SU-DHL-6 (cell line): ENCODE measurements around the gene TPRA1.

ENCODE experiments used
- H2AFZ ChIP-seq: fragments of 200-600 bp; sonication (generic); 2 replicates; pipeline ENCODE4 v1.6.1; 2014; ENCODE audit warnings: low read depth, mild to moderate bottlenecking, moderate library complexity, mixed read lengths, antibody characterized with exemption, low read length; ENCODE audit not compliant: severe bottlenecking
- H3F3A ChIP-seq: fragments of 200-600 bp; shearing (Covaris generic); 2 replicates; pipeline ENCODE4 v1.6.0; 2016; ENCODE audit warnings: antibody characterized with exemption, mild to moderate bottlenecking; ENCODE audit not compliant: insufficient read depth
- H3K27ac ChIP-seq: fragments of 200-600 bp; sonication (generic); 2 replicates; pipeline ENCODE4 v1.5.1; 2016; ENCODE audit warnings: low read depth, mild to moderate bottlenecking, low read length, moderate library complexity, mixed read lengths
- H3K27me3 ChIP-seq: fragments of 200-600 bp; sonication (generic), shearing (Covaris generic); 2 replicates; pipeline ENCODE4 v1.6.0; 2014; ENCODE audit warnings: mild to moderate bottlenecking, low read length
- H3K36me3 ChIP-seq: fragments of 200-600 bp; sonication (generic); 2 replicates; pipeline ENCODE4 v1.6.1; 2014; ENCODE audit warnings: mild to moderate bottlenecking, low read length, mixed read lengths
- H3K4me2 ChIP-seq: fragments of 300-600, 200-600 bp; shearing (Covaris generic), sonication (generic); 2 replicates; pipeline ENCODE4 v1.6.0; 2014; ENCODE audit warnings: low read length, low read depth, mild to moderate bottlenecking; ENCODE audit not compliant: poor library complexity, severe bottlenecking
- H3K4me3 ChIP-seq: fragments of 200-600 bp; sonication (generic); 2 replicates; pipeline ENCODE4 v1.5.1; 2014; ENCODE audit warnings: antibody characterized with exemption, low read length, mild to moderate bottlenecking, mixed read lengths; ENCODE audit not compliant: insufficient read depth, poor library complexity, severe bottlenecking
- H3K79me2 ChIP-seq: fragments of 200-600 bp; sonication (generic); 2 replicates; pipeline ENCODE4 v1.6.1; 2014; ENCODE audit warnings: mild to moderate bottlenecking, low read length, moderate library complexity; ENCODE audit not compliant: insufficient read depth
- H3K9ac ChIP-seq: fragments of 200-600 bp; sonication (generic); 2 replicates; pipeline ENCODE4 v1.7.0; 2014; ENCODE audit warnings: mild to moderate bottlenecking, low read length
- H3K9me2 ChIP-seq: fragments of 200-600 bp; sonication (generic); replicated peaks from 2 replicates; pipeline ENCODE4 v1.6.1; 2014; ENCODE audit warnings: low read length; ENCODE audit not compliant: insufficient read depth
- H3K9me3 ChIP-seq: fragments of 200-600 bp; sonication (generic); 2 replicates; pipeline ENCODE4 v1.6.1; 2014; ENCODE audit warnings: low read length, mixed read lengths; ENCODE audit not compliant: insufficient read depth
- H4K20me1 ChIP-seq: fragments of 200-600 bp; sonication (generic); 2 replicates; pipeline ENCODE4 v1.6.1; 2014; ENCODE audit warnings: low read depth, mild to moderate bottlenecking, antibody characterized with exemption, low read length, moderate library complexity, mixed read lengths
- EZH2phosphoT487 ChIP-seq: fragments of 200-600 bp; sonication (generic), shearing (Covaris generic); conservative IDR thresholded peaks from 2 replicates; pipeline ENCODE4 v1.6.1; 2018; ENCODE audit warnings: mild to moderate bottlenecking, antibody characterized with exemption, low read length, moderate library complexity, mixed read lengths
- TF ChIP-seq, protein P1 (sequence below): fragments of 200-600 bp; sonication (generic); IDR thresholded peaks from one replicate; pipeline ENCODE4 v1.5.1; 2017; ENCODE audit warnings: antibody characterized with exemption, mild to moderate bottlenecking, low read length, moderate library complexity; ENCODE audit not compliant: insufficient read depth, poor library complexity, severe bottlenecking

The TPRA1 gene

DNA sequence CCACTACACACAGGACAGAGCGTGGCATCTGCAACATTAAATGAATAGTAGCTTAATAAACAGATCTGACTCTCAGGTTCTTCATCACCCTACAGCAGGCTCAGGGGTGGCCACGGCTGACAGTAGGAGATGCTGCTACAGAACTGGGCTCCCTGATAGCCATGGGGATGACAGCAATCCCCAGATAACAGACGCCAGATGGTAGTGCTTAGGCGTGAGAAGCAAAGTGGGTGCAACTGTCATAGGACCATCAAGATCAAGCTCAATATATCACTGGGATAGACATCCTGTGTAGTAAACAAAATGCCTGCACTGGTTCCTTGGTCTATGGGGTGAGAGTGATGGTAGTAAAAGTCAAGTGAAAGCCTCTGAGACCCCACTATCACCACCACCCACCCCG, 2.6 kb upstream of the TPRA1 start:
- Histone ChIP-seq H3K79me2 (peaks cover 31% of the 10 kb centered on the region), H4K20me1 (no peaks in the 10 kb centered on the region), H3K9me2 (no peaks in the 10 kb centered on the region), H3K9me3 (no peaks in the 10 kb centered on the region), H3K36me3 (no peaks in the 10 kb centered on the region), H3K4me3 (no peak overlapping the region), H2AFZ (no peak overlapping the region), H3K9ac (no peak overlapping the region), H3F3A (peaks cover 9% of the 10 kb centered on the region), H3K4me2 (no peak overlapping the region), H3K27ac (peak overlapping the region; percentile 52), H3K27me3 (no peaks in the 10 kb centered on the region)
- TF ChIP-seq, protein P1, sequence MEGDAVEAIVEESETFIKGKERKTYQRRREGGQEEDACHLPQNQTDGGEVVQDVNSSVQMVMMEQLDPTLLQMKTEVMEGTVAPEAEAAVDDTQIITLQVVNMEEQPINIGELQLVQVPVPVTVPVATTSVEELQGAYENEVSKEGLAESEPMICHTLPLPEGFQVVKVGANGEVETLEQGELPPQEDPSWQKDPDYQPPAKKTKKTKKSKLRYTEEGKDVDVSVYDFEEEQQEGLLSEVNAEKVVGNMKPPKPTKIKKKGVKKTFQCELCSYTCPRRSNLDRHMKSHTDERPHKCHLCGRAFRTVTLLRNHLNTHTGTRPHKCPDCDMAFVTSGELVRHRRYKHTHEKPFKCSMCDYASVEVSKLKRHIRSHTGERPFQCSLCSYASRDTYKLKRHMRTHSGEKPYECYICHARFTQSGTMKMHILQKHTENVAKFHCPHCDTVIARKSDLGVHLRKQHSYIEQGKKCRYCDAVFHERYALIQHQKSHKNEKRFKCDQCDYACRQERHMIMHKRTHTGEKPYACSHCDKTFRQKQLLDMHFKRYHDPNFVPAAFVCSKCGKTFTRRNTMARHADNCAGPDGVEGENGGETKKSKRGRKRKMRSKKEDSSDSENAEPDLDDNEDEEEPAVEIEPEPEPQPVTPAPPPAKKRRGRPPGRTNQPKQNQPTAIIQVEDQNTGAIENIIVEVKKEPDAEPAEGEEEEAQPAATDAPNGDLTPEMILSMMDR = no peak
- TF ChIP-seq EZH2phosphoT487 = no peak

DNA sequence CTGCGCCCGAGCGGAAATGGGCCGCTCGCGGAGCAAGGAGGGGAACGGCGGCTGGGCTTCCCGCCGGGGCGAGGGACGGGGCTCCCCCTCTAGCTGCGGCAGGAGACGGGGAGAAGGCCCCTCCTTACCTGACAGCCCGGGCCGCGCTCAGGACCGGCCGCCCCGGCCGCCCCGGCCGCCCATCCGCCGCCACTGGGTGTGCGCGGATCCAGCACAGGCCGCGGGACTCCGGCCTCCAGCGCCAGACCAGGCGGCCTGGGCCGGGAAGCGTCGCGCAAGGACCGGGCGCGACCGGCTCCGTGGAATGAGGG, 296 bp downstream of the TPRA1 start:
- peaks cover 9% of the 10 kb centered on the region for H3F3A ChIP-seq
- H3K79me2 ChIP-seq = peaks cover 47% of the 10 kb centered on the region
- TF ChIP-seq, protein P1 = no peak
- no peak for TF ChIP-seq EZH2phosphoT487
- H3K36me3 ChIP-seq = no peaks in the 10 kb centered on the region
- no peaks in the 10 kb centered on the region for H3K27me3 ChIP-seq
- peak overlapping the region; percentile 76 for H3K4me3 ChIP-seq
- no peaks in the 10 kb centered on the region for H3K9me2 ChIP-seq
- peak overlapping the region; percentile 78 for H3K27ac ChIP-seq
- no peaks in the 10 kb centered on the region for H4K20me1 ChIP-seq
- H3K9me3 ChIP-seq = no peaks in the 10 kb centered on the region
- H3K4me2 ChIP-seq = peak overlapping the region; percentile 72
- H3K9ac ChIP-seq = peak overlapping the region; percentile 92
- peak overlapping the region; percentile 60 for H2AFZ ChIP-seq

DNA sequence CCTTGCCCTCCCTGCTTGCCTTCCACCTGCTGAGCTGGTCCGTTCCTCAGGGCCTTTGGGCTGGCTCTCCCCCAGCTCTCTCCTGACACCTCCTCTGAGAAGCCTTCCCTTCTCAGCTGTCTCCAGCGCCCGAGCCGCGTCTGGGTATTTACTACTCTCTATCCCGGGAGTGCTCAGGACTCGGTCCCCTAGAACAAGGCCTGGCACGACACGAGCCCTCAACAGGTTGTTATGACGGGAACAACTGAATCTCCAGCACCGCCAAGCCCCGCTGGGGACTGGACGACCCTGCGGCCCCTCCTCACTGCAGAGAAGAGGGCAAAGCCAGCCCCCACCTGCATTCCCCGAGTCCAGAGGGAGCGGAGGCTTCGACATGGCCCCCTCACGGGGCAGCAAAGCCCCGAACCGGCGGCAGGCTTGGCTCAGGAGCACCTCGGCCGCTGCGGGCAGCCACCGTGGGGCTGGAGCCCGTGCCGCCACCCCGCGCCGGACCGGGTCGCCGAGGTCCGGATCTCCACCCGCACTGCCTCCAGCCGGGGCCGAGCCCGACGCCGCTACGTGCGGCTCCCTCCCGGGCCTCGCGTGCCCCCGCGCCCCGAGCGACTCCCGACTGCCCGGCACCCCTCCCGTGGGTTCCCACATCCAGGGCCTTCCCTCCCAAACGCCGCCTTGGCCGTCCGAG, 792 bp downstream of the TPRA1 start:
- Histone ChIP-seq H3K9me3 (no peaks in the 10 kb centered on the region), H3K9ac (peak overlapping the region; percentile 92), H2AFZ (peak overlapping the region; percentile 60), H3K79me2 (peaks cover 52% of the 10 kb centered on the region), H3K27me3 (no peaks in the 10 kb centered on the region), H3K27ac (peak overlapping the region; percentile 78), H3F3A (peaks cover 9% of the 10 kb centered on the region), H4K20me1 (no peaks in the 10 kb centered on the region), H3K4me3 (peak overlapping the region; percentile 76), H3K36me3 (no peaks in the 10 kb centered on the region), H3K4me2 (peak overlapping the region; percentile 72), H3K9me2 (no peaks in the 10 kb centered on the region)
- TF ChIP-seq, protein P1 = no peak
- no peak for TF ChIP-seq EZH2phosphoT487
